ENCODE results near the gene TLE3.

- TF ChIP-seq POLR2A (IDR thresholded peaks at IDR 0.05) (no peak), CTCF (IDR thresholded peaks at IDR 0.05) (no peak), EP300 (IDR thresholded peaks at IDR 0.05) (no peak), POLR2AphosphoS5 (IDR thresholded peaks at IDR 0.05) (no peak)
These were observed 23.3 kb downstream of the TLE3 start for GRCh38 chr15:70074380-70074779.
